ENCODE data around the gene TGOLN2. TPM values are rescaled to one million over a fixed set of nuclear protein-coding genes. Genes with fewer than 3 reads are reported as not detected.

Gene TGOLN2
- total and polyA plus RNA-seq, 2 of the 13 experiments (the other 11 are each of a cell fraction or from before 2014, with no cell fraction given): 99.6 to 155 TPM

DNA sequence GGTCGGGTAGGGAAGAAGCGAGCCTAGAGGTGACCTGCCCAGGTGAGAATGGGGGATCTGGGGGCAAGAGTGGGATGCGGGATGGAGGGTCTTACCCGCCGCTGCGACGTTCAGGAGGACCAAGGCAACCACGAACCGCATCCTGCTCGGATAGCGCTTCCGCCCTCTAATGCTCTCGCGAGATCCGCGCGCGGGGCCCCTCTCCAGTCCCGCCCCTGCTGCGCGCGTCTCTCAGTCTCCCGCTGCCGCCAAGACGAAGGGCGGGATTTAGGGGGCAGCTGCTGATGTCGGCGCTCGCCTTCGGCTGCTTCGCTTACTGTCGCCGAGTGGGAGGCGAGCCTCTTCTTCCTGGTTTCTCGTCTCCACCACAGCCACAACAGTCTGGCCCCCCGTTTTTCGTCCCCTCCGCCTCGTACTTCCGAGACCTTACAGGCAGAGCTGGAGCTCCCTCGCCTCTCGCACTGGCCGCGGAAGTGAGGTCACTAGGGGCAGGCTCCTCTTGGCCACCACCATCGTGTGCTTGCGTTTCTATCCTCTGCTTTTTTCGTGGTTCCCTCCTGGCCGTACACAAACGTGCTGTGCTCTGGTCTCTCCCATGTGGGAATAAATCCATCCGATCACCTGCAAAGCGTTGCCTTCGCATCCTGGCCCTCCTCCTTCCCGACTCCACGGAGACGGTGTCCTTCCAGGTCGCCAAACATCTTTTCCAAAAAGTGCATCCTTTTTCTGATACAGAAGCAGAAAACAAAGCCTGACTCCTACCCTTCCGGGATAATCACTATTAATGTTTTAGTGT, at the start of gene TGOLN2 (continued):
- TF ChIP-seq, protein P1, sequence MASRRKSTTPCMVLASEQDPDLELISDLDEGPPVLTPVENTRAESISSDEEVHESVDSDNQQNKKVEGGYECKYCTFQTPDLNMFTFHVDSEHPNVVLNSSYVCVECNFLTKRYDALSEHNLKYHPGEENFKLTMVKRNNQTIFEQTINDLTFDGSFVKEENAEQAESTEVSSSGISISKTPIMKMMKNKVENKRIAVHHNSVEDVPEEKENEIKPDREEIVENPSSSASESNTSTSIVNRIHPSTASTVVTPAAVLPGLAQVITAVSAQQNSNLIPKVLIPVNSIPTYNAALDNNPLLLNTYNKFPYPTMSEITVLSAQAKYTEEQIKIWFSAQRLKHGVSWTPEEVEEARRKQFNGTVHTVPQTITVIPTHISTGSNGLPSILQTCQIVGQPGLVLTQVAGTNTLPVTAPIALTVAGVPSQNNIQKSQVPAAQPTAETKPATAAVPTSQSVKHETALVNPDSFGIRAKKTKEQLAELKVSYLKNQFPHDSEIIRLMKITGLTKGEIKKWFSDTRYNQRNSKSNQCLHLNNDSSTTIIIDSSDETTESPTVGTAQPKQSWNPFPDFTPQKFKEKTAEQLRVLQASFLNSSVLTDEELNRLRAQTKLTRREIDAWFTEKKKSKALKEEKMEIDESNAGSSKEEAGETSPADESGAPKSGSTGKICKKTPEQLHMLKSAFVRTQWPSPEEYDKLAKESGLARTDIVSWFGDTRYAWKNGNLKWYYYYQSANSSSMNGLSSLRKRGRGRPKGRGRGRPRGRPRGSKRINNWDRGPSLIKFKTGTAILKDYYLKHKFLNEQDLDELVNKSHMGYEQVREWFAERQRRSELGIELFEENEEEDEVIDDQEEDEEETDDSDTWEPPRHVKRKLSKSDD (CRISPR knock-in tag; IDR thresholded peaks at IDR 0.05; ENCODE audit: low read depth): peak; percentile 90
- peak; percentile 76 for TF ChIP-seq ZSCAN31 (CRISPR knock-in tag; IDR thresholded peaks at IDR 0.05; ENCODE audit: low read depth)
- TF ChIP-seq ZBTB7A (CRISPR knock-in tag; IDR thresholded peaks at IDR 0.05): peak; percentile 68; the same call in 1 of the 2 replicates
- TF ChIP-seq, protein P2, sequence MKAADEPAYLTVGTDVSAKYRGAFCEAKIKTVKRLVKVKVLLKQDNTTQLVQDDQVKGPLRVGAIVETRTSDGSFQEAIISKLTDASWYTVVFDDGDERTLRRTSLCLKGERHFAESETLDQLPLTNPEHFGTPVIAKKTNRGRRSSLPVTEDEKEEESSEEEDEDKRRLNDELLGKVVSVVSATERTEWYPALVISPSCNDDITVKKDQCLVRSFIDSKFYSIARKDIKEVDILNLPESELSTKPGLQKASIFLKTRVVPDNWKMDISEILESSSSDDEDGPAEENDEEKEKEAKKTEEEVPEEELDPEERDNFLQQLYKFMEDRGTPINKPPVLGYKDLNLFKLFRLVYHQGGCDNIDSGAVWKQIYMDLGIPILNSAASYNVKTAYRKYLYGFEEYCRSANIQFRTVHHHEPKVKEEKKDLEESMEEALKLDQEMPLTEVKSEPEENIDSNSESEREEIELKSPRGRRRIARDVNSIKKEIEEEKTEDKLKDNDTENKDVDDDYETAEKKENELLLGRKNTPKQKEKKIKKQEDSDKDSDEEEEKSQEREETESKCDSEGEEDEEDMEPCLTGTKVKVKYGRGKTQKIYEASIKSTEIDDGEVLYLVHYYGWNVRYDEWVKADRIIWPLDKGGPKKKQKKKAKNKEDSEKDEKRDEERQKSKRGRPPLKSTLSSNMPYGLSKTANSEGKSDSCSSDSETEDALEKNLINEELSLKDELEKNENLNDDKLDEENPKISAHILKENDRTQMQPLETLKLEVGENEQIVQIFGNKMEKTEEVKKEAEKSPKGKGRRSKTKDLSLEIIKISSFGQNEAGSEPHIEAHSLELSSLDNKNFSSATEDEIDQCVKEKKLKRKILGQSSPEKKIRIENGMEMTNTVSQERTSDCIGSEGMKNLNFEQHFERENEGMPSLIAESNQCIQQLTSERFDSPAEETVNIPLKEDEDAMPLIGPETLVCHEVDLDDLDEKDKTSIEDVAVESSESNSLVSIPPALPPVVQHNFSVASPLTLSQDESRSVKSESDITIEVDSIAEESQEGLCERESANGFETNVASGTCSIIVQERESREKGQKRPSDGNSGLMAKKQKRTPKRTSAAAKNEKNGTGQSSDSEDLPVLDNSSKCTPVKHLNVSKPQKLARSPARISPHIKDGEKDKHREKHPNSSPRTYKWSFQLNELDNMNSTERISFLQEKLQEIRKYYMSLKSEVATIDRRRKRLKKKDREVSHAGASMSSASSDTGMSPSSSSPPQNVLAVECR (CRISPR knock-in tag; IDR thresholded peaks at IDR 0.05; ENCODE audit: borderline replicate concordance): peak; percentile 96
- TF ChIP-seq, protein P3, sequence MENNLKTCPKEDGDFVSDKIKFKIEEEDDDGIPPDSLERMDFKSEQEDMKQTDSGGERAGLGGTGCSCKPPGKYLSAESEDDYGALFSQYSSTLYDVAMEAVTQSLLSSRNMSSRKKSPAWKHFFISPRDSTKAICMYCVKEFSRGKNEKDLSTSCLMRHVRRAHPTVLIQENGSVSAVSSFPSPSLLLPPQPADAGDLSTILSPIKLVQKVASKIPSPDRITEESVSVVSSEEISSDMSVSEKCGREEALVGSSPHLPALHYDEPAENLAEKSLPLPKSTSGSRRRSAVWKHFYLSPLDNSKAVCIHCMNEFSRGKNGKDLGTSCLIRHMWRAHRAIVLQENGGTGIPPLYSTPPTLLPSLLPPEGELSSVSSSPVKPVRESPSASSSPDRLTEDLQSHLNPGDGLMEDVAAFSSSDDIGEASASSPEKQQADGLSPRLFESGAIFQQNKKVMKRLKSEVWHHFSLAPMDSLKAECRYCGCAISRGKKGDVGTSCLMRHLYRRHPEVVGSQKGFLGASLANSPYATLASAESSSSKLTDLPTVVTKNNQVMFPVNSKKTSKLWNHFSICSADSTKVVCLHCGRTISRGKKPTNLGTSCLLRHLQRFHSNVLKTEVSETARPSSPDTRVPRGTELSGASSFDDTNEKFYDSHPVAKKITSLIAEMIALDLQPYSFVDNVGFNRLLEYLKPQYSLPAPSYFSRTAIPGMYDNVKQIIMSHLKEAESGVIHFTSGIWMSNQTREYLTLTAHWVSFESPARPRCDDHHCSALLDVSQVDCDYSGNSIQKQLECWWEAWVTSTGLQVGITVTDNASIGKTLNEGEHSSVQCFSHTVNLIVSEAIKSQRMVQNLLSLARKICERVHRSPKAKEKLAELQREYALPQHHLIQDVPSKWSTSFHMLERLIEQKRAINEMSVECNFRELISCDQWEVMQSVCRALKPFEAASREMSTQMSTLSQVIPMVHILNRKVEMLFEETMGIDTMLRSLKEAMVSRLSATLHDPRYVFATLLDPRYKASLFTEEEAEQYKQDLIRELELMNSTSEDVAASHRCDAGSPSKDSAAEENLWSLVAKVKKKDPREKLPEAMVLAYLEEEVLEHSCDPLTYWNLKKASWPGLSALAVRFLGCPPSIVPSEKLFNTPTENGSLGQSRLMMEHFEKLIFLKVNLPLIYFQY (CRISPR knock-in tag; IDR thresholded peaks at IDR 0.05; ENCODE audit: borderline replicate concordance): peak; percentile 61; the same call in 1 of the 2 replicates
- 0 out of 2 replicates have a peak, but pooled peaks have one; percentile 64 for TF ChIP-seq TBP (CRISPR knock-in tag; IDR thresholded peaks at IDR 0.05)
- TF ChIP-seq HNRNPUL1 (IDR thresholded peaks at IDR 0.05; ENCODE audit: low read depth, low read length): no peak
- TF ChIP-seq ZNF30 (CRISPR knock-in tag; IDR thresholded peaks at IDR 0.05): no peak
- no peak for TF ChIP-seq REXO4 (CRISPR knock-in tag; IDR thresholded peaks at IDR 0.05; ENCODE audit: borderline replicate concordance)
- peak; percentile 49 for TF ChIP-seq PHF5A (CRISPR knock-in tag; IDR thresholded peaks at IDR 0.05; ENCODE audit: low read depth, unreplicated experiment)
- peak; percentile 94 for TF ChIP-seq ZNF331 (CRISPR knock-in tag; IDR thresholded peaks at IDR 0.05)
- TF ChIP-seq CBX2 (IDR thresholded peaks at IDR 0.05; ENCODE audit: low read depth, low read length): no peak
- TF ChIP-seq CBX2 (CRISPR knock-in tag; IDR thresholded peaks at IDR 0.05; ENCODE audit: low read depth): peak; percentile 46; the same call in 1 of the 2 replicates
- peak; percentile 74 for TF ChIP-seq GATAD2A (CRISPR knock-in tag; IDR thresholded peaks at IDR 0.05)
- peak; percentile 90 for TF ChIP-seq RFXAP (CRISPR knock-in tag; IDR thresholded peaks at IDR 0.05; ENCODE audit: borderline replicate concordance)
- TF ChIP-seq SNAI1 (CRISPR knock-in tag; IDR thresholded peaks at IDR 0.05; ENCODE audit: borderline replicate concordance): peak; percentile 38
- peak; percentile 97; the same call in 1 of the 2 replicates for TF ChIP-seq ZBTB42 (CRISPR knock-in tag; IDR thresholded peaks at IDR 0.05)
- TF ChIP-seq HMG20B (CRISPR knock-in tag; conservative IDR thresholded peaks at IDR 0.05): no peak; the same call in none of the 2 replicates

Data from HepG2 (cell line).